Measurements from ENCODE around the gene SH3D19. TPM values are rescaled to one million over a fixed set of nuclear protein-coding genes. Genes with fewer than 3 reads are reported as not detected.
A peak's percentile ranks its signal among the peaks of the same experiment; 100 is the strongest.

The SH3D19 gene
- total RNA-seq, 1 donor from 2014 or later: 96.7 TPM

DNA sequence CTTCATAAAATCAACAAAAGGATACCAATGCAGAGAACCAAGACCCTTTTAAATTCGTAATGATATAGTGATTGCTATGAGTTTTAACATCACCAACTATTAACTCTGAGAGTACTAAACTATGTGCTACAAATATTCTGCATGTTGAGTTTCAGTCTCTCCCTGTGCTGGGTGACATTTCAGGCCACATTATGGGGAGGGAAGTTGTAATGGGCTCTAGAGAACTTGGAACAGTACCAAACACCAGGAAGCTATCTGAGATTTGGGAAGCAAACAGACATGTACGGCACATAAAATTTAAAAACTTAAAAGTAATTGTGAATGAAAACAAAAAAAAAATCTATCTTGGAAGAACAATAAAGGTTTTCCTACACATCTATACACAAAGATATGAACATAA, 108.1 kb downstream of the SH3D19 start:
- intact Hi-C loops (cut with DNase I): no loop called here
- ATAC-seq (ENCODE audit: poor library complexity) (peak; percentile 33), DNase-seq (no peak)

DNA sequence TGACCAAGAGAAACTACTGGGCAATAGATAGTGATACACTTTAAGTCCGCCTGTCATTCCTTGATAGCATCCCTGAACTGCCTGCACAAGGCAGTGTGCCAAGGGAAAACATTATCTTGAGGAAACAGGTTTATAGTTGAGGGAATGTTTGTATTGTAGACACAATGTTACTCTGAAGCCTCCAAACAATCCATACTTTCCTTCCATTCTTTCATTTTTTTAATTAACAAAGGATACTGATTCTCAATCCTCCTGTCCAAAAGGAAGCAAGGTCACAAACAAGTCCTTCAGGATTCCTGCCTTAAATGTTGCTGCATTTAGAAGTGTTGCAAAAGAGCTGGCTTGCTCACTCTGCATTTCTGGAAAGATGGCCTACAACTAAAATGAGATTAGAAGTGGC, 110.1 kb downstream of the SH3D19 start:
- intact Hi-C loops (cut with DNase I): no loop called here
- ATAC-seq (ENCODE audit: poor library complexity): peak; percentile 69
- no peak for DNase-seq

GRCh38 chr4:151207868-151208267, 117.5 kb downstream of the SH3D19 start:
- no peak for DNase-seq
- no peak for ATAC-seq (ENCODE audit: poor library complexity)
- intact Hi-C loops (cut with DNase I): no loop called here

- intact Hi-C loops (cut with DNase I): no loop called here
- DNase-seq (no peak), ATAC-seq (ENCODE audit: poor library complexity) (no peak)
Observed at GRCh38 chr4:151207186-151207585, 118.2 kb downstream of the SH3D19 start.

DNA sequence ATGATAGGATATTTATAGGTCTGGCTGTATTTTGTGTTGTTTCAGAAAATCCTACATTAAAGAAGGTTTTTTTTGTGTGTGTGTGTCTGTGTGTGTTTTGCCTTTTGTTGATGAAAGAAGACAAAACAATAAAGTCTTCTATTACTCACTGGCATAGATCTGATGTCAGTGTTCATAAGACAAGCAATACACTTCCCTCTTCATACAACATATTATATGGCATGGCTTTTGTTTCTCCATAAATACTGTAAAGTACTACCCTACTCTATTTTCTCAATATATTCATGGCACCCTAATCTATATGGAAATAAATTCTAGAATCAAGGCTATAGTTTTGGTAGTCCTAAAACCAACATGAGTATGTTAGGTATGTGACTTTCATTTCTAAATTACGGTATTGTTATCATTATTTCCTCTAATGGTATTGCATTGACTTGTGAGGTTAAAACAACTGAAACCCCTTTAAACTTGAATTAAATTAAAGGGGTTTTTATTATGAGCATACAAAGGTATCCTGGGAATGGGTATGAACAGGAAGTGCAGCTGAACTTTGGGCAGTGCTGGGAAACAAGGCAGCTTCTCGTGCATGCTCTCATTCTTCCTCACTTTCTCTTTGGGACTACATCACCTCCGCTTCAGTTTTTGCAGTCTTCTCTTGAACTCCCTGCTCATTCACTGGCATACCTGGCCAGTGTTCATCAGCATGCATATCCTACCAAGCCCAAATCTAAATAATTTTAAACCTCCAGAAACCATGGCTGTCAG, 119.0 kb downstream of the SH3D19 start:
- ATAC-seq (ENCODE audit: poor library complexity) (no peak), DNase-seq (no peak)
- intact Hi-C loops (cut with DNase I): no loop called here

GRCh38 chr4:151205722-151206121, 119.7 kb downstream of the SH3D19 start:
- intact Hi-C loops (cut with DNase I): no loop called here
- ATAC-seq (ENCODE audit: poor library complexity) (no peak), DNase-seq (no peak)

- intact Hi-C loops (cut with DNase I): no loop called here
- ATAC-seq (ENCODE audit: poor library complexity) (no peak), DNase-seq (no peak)
Observed at GRCh38 chr4:151204925-151205524, 120.4 kb downstream of the SH3D19 start.

DNA sequence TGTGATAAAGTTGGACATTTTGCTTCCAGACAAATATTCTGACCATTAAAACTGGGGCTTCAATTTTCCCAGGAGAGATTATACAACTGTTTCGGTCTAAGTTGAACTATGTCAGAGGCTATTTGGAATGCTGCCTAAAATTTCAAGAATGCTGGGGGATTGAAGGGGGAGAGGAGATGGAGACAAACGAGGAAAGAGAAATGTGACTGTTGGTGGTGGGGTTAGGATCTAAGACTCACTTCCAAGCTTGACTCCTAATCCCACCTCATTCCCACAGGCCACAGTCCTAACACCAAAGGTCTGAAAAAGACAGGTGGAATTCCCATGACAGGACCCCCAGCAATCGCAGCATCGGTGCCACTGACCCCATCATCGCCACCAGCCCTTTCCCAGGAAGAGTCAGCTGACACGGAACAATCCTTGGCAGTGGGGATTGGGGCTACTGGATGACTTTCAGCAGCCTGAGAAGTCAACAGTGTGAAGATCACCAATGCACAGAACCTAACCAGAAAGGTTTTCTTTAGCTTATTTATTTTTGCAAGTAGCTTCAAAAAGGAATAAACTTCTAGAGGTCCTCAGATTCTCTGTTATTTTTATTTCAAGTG, 122.5 kb downstream of the SH3D19 start:
- DNase-seq (no peak), ATAC-seq (ENCODE audit: poor library complexity) (peak; percentile 55)

GRCh38 chr4:151202381-151202780, 123.0 kb downstream of the SH3D19 start:
- ATAC-seq (ENCODE audit: poor library complexity) (no peak), DNase-seq (no peak)
- intact Hi-C loops (cut with DNase I): no loop called here

More for the DNA sequence above, 122.5 kb downstream of the SH3D19 start:
- intact Hi-C loops (cut with DNase I): no loop called here

DNA sequence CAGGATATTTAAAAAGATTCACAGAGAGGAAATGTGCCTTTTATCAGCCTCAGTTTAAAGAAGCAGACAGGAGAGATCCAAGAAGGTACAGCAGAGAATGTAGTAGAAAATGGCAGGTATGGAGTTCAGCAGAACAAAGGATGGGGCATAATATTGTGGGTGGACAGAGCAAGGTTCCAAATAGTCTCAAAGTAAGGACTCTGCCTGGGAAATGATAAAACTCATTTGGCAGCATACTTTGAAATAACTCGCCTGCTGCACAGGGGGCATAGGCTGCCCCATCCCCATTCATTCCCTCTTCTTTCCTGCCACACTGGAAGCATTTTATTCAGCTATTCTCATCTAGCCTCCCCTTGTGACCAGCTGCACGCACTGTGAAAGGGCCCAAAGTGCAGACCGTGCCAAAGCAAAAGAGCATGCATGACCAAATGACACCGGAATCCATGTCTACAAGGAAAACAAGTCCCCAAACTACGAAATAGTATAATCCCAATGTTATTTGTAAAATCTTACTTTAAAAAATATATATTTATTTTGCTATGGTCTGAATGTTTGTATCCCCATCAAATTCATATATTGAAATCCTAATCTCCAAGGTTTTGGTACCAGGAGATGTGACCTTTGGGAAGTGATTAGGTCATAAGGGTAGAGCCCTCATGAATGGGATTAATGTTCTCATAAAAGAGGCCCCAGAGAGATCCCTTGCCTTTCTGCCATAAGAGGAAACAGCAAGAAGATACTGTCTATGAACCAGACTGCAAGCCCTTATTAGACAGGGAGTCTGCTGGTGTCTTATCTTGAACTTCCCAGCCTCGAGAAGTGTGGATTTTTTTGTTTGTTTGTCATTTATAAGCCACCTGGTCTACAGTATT, 125.8 kb downstream of the SH3D19 start:
- ATAC-seq (ENCODE audit: poor library complexity) (peak; percentile 60), DNase-seq (no peak)
- intact Hi-C loops (cut with DNase I): no loop called here

DNA sequence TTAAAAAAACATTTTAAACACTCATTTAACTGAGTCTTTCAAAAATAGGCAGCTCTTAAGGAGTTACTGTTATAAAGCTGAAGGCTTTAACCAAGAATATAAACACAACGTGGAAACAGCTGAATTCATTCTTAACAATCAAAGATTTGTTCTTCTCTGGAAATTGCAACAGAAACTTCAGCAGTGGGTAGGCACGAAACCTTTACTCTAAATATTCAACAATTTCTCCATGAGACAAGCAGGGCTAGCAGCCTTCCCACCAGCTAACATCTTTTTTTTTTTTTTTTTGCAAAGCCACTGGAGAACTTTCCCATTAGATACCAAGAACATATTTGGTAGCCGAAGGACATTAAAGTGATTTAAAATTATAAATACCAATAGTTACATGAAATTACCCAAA, 126.7 kb downstream of the SH3D19 start:
- ATAC-seq (ENCODE audit: poor library complexity) (peak; percentile 30), DNase-seq (no peak)
- intact Hi-C loops (cut with DNase I): no loop called here

GRCh38 chr4:151197247-151197646, 128.2 kb downstream of the SH3D19 start:
- intact Hi-C loops (cut with DNase I): no loop called here
- no peak for DNase-seq
- ATAC-seq (ENCODE audit: poor library complexity): peak; percentile 61

GRCh38 chr4:151195801-151196200, 129.6 kb downstream of the SH3D19 start:
- intact Hi-C loops (cut with DNase I): no loop called here
- ATAC-seq (ENCODE audit: poor library complexity) (peak; percentile 28), DNase-seq (no peak)

- DNase-seq: no peak
- intact Hi-C loops (cut with DNase I): no loop called here
- no peak for ATAC-seq (ENCODE audit: poor library complexity)
Observed at GRCh38 chr4:151193414-151193813, 132.0 kb downstream of the SH3D19 start.

DNA sequence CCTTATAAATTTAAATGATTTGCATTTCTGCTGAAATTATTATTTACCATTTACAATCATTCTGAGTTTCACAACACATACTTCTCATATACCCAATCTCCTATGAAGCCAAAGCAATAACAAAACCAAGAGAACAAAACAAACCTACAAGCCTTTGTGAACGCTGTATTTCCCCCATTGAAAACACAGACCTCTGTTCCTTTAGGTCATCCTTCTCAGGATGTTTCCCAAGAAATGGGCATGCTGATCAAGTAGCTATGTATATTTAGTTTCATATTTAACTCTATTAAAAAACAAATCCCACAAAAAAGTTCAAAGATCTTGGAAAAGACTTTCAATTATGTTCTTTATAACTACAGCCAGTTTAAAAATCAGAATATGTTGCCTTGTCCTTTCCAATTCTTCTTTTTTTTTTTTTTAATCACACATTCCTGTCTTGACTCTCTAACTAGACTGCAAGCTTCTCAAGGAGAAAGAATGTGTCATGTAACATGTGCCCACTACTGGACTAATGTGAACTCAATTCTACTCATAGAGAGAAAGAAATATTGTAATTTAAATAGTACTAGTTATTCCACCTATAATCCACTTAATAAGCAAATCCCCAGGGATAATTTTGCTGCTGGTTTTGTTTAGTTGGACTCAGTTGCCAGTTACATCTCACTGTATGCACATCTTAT, 132.7 kb downstream of the SH3D19 start:
- ATAC-seq (ENCODE audit: poor library complexity) (no peak), DNase-seq (no peak)
- intact Hi-C loops (cut with DNase I): no loop called here

- ATAC-seq (ENCODE audit: poor library complexity): no peak
Observed at GRCh38 chr4:151184523-151185458, 140.6 kb downstream of the SH3D19 start.

GRCh38 chr4:151182455-151182996, 142.9 kb downstream of the SH3D19 start:
- DNase-seq: no peak
- intact Hi-C loops (cut with DNase I): no loop called here

More at GRCh38 chr4:151184523-151185458, 140.6 kb downstream of the SH3D19 start:
- intact Hi-C loops (cut with DNase I): no loop called here
- DNase-seq: no peak

More at GRCh38 chr4:151182455-151182996, 142.9 kb downstream of the SH3D19 start:
- ATAC-seq (ENCODE audit: poor library complexity): no peak
